COLO668 (cell line): Measurements from ENCODE around the gene IP6K2.

ENCODE experiments used
- DNase-seq: peaks from one replicate; lab custom pipeline; 2025; ENCODE audit not compliant: unreplicated experiment; lab: John Stamatoyannopoulos, UW

Gene IP6K2

GRCh38 chr3:48689384-48689783 lies 27.6 kb downstream of the IP6K2 start:
- no peak for DNase-seq

- no peak for DNase-seq
Measured at GRCh38 chr3:48688737-48689075, 28.3 kb downstream of the IP6K2 start.

- DNase-seq = no peak
Measured at GRCh38 chr3:48688032-48688736, 28.8 kb downstream of the IP6K2 start.

DNA sequence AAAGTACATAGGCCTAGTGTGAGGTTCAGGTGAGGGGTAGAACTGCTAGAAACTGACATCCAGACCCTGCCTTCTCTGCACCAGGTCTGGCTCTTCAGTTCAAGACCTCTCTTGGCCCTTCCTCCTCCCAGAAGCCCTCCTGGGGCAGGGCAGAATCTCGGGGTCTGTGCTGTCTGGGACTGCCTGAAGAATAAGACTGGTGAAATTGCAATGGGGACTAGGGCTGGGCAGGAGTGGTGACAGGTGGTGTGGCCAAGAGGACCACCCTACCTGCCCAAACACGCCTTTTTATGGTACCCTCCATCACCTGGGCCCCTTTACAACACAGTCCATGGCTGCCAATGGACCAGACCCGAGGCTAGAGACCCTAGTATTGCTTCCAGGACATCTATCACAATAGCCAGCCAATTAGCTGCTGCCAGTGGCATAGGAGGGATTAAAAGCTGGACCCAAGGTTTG lies 29.8 kb downstream of the IP6K2 start:
- no peak for DNase-seq

- DNase-seq = no peak
Measured at GRCh38 chr3:48686538-48687219, 30.3 kb downstream of the IP6K2 start.

DNA sequence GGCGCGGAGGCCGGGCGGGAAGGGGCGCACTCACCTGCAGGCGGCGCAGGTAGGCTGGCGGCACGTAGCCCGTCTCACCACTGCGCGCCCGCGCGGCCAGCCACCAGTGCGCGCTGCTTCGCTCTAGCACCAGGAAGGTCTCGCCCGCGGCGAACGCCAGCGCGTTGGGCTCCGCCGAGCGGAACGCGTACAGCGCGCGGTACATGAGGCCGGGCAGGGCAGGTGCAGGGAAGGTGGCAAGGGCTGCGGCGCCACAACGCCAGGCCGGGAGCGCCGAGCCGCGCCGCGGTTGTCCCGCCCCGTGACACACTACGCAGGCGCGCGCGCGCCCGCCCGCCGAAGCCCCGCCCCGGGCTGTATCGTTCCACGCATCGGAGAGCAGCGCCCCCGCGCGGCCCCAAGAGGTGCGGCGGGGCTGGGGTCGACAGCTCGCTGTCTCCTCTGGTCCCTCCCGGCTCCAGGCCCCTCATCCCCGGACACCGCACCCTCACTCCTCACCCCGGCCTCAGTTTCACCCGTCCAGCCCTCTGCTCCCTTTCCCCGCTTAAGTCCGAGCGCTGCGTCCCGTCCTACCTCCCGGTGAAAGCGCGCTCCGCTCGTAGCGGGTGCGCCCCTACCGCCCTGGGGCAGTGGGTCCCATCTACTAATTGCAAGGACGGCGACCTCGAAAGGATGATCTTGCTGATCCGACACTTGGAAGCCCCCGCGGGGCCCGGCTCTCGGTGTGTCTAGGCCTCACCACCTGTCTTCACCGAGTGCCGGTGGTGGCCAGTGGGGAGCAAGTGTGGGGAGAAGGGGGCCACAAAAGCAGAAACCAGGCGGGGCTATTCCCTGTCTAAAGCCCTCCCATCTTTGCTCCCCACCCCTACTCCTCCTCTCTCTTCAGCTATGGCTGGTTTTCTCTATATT lies 31.2 kb downstream of the IP6K2 start, which contains the start of gene NCKIPSD:
Gene NCKIPSD, minus strand, starts transcription at position 313 of the 909 bp plus-strand sequence. Its CDS starts 108 bp downstream, at position 205.
- peak; percentile 91 for DNase-seq

GRCh38 chr3:48685293-48685602 lies 31.8 kb downstream of the IP6K2 start:
- DNase-seq = no peak

GRCh38 chr3:48684480-48685143 lies 32.4 kb downstream of the IP6K2 start:
- DNase-seq = peak; percentile 8

DNA sequence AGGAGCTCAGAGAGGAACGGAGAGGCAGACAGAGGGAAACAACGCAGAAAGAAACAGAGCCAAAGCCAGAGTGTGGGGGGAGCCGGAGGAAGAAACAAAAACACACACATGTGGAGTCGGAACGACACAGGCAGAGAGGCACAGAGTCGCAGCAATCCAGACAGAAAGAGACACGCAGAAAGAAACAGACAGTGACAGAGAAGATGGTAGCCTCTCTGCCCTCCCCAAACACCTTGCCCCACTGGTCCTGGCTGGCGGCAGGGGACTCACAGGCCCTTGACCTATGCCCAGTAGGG lies 33.0 kb downstream of the IP6K2 start:
- DNase-seq = no peak

GRCh38 chr3:48682786-48683185 lies 34.2 kb downstream of the IP6K2 start:
- no peak for DNase-seq

GRCh38 chr3:48681974-48682610 lies 34.9 kb downstream of the IP6K2 start:
- DNase-seq = no peak

GRCh38 chr3:48681541-48681880 lies 35.5 kb downstream of the IP6K2 start:
- no peak for DNase-seq

DNA sequence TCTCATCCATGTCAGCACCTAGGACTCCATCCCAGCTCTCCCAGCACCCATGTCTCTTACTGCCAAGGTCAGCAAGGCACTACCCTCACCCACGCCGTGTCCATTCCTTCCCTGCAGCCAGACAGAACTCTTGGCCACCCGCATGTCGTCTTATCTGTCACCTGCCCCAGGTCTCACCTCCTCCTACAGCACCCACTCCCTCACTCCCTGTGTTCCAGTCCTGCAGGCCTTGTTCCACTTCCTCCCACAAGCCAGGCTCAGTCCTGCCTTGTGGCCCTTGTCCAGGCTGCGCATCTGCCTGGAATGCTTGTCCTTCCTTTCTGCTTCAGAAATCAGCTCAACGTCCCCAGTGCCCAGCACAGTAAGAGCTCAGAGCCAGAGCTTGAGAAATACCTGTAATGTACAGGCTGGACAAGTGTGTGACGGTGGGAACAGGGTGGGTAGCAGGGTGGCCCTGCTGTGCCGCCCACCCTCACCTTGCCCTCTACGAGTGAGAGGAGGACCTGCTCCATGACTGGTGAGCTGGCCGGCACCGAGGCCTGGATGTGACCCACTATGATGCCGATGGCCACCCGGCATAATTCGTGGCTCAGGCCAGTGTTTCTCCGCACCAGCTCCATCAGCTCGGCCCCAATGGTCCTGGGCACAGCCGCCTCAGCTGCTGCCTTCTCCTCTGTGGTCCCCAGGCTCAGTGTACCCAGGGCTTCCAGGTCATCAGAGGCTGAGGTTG lies 36.0 kb downstream of the IP6K2 start:
- DNase-seq = no peak

DNA sequence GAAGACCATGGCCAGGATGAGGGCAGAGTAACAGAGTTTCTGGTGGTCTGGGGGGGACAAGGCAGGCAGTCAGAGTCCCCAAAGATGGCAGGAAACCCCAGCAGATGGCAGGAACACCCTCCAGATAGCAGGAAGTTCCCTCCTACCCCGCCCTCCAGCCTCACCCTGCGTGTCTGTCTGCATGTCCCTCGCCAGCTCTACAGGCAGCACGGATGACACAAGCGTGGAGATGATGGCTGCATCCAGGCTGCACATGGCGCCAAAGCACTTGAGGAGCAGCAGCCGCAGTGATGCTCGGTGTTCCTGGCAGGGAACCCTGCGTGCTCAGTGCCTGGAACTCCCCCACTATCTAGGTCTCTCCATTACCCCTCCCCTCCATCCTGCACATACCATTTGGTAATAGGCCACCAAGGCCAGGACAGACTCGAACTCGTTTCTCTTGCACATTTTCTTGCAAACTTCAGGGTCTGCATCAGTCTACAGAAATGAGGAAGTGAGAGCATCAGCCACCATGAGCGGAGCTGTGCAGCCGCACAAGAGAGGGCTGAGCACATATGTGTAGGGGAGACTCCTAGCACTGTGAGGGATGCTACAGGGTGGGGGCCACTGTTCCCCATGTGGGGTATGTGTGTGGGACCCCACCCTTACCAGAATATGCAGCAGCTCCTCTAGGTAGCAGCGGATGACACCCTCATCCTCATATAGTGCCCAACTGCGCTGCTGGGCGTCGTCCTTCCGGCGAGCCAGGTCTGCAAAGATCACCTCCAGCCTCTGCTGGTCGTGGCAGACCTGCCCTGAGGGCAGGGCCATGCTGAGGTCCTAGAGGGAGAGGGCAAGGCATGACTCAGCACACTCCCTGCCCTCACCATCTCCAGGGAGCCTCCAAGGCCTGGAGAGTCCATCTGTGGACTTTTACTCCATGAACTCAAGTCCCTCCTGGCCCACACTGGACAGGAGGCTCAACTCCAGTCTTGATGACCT lies 37.3 kb downstream of the IP6K2 start:
- DNase-seq = no peak

GRCh38 chr3:48678566-48679380 lies 38.2 kb downstream of the IP6K2 start:
- peak; percentile 21 for DNase-seq

DNA sequence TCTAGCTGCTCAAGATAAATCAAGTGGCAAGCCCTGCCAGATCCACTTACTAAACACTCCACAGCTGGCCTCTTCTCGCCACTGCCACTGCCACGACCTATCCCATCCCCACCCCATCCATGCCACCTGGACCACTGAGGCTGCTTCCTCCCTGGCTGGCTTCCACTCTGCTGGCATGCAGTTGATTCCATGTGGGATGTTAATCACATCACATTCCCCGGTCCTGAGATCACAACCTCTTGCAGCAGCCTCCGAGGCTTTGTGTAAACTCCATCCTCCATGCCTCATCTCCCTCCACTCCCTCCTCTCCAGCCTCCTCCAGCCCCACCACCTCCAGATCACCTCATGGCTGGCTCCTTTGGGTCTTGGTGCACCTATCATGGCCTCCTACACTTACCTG lies 39.0 kb downstream of the IP6K2 start:
- DNase-seq = no peak

DNA sequence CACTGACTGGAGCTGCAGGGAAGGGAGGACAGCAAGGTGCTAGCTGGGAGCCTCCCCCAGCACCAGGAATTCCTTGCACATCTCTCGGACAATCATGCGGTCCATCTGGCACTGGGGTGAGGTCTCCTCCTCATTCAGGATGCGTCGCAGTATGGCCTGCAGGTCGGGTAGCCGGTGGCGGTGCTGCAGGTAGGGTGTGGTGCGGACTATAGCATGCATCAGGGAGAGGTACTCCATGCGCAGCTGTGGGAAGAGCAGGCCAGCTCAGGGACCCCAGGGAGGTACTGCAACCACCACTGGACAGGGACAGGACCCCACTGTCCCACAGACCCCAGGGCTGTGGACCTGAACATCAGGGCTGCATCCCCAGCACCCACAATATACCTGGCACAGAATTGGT lies 42.5 kb downstream of the IP6K2 start:
- DNase-seq = no peak

DNA sequence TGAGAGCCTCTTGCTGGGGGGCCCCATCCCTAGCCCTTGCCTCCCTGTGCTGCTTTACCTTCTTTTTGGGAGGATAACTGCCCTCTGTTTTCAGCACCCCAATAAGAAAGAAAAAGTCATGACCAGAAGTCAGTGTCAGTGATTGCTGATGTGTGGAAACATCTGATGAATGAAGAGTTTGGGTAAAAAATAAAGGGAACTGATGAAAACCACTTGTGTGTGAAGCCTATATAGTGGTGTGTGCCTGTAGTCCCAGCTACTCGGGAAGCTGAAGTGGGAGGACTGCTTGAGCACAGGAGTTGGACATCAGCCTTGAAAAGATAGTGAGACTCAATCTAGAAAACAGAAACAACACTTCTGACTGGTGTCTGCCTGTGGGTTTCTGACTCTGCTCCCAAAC lies 44.5 kb downstream of the IP6K2 start:
- DNase-seq = no peak
